H9 (cell line): Measurements from ENCODE around the gene AKNA. TPM values are rescaled to one million over a fixed set of nuclear protein-coding genes. Genes with fewer than 3 reads are reported as not detected.

Experiments used
- DNase-seq: peaks from one replicate; pipeline ENCODE4 v3.0.0-alpha.2; 2017
- H2AFZ ChIP-seq: one replicate; pipeline ENCODE4 v1.6.1; 2013; ENCODE audit warnings: mild to moderate bottlenecking, low read length, control low read depth, moderate library complexity
- H2AK5ac ChIP-seq: 2 replicates; pipeline ENCODE4 v1.6.1; 2013; ENCODE audit warnings: low read length, control low read depth, mixed read lengths; ENCODE audit not compliant: insufficient read length
- H2BK120ac ChIP-seq: one replicate; pipeline ENCODE4 v1.6.1; 2013; ENCODE audit warnings: low read depth, mild to moderate bottlenecking, low read length, control low read depth, inconsistent platforms; ENCODE audit not compliant: poor library complexity, severe bottlenecking
- H2BK12ac ChIP-seq: 2 replicates; pipeline ENCODE4 v1.6.1; 2013; ENCODE audit warnings: low read length, control low read depth, mixed read lengths, low read depth; ENCODE audit not compliant: insufficient read length
- H2BK15ac ChIP-seq: 2 replicates; pipeline ENCODE4 v1.6.1; 2013; ENCODE audit warnings: low read depth, low read length, control low read depth
- H2BK20ac ChIP-seq: one replicate; pipeline ENCODE4 v1.6.1; 2013; ENCODE audit warnings: low read depth, mild to moderate bottlenecking, low read length, control low read depth, inconsistent platforms; ENCODE audit not compliant: poor library complexity, severe bottlenecking
- H2BK5ac ChIP-seq: 2 replicates; pipeline ENCODE4 v1.6.1; 2013; ENCODE audit warnings: low read length, control low read depth, mixed read lengths; ENCODE audit not compliant: insufficient read length
- H3K14ac ChIP-seq: 2 replicates; pipeline ENCODE4 v1.6.1; 2013; ENCODE audit warnings: low read length, control low read depth; ENCODE audit not compliant: insufficient read depth
- H3K18ac ChIP-seq: 2 replicates; pipeline ENCODE4 v1.6.1; 2013; ENCODE audit warnings: low read depth, mild to moderate bottlenecking, mixed read lengths, low read length, control low read depth; ENCODE audit not compliant: insufficient read length
- H3K23ac ChIP-seq: 2 replicates; pipeline ENCODE4 v1.6.1; 2013; ENCODE audit warnings: low read length, control low read depth, mixed read lengths, low read depth; ENCODE audit not compliant: insufficient read length
- H3K23me2 ChIP-seq: 2 replicates; pipeline ENCODE4 v1.6.1; 2013; ENCODE audit warnings: low read depth, mild to moderate bottlenecking, mixed read lengths, low read length, control low read depth; ENCODE audit not compliant: insufficient read length, poor library complexity, severe bottlenecking
- H3K27ac ChIP-seq: 2 replicates; pipeline ENCODE4 v1.5.1; 2013; ENCODE audit warnings: low read length, control low read depth, mixed read lengths, low read depth; ENCODE audit not compliant: insufficient read length
- H3K27me3 ChIP-seq: 2 replicates; pipeline ENCODE4 v1.6.1; 2013; ENCODE audit warnings: low read length, control low read depth, inconsistent platforms; ENCODE audit not compliant: insufficient read depth
- H3K4ac ChIP-seq: 2 replicates; pipeline ENCODE4 v1.6.1; 2013; ENCODE audit warnings: low read depth, mild to moderate bottlenecking, control low read depth, inconsistent platforms, low read length, moderate library complexity
- H3K4me1 ChIP-seq: 2 replicates; pipeline ENCODE4 v1.6.1; 2013; ENCODE audit warnings: low read length, control low read depth, inconsistent platforms; ENCODE audit not compliant: insufficient read depth
- H3K4me2 ChIP-seq: 2 replicates; pipeline ENCODE4 v1.6.1; 2013; ENCODE audit warnings: low read length, control low read depth, mixed read lengths; ENCODE audit not compliant: insufficient read length, insufficient read depth
- H3K56ac ChIP-seq: 2 replicates; pipeline ENCODE4 v1.6.1; 2013; ENCODE audit warnings: low read depth, mild to moderate bottlenecking, mixed read lengths, low read length, control low read depth; ENCODE audit not compliant: insufficient read length
- H3K79me1 ChIP-seq: 2 replicates; pipeline ENCODE4 v1.6.1; 2013; ENCODE audit warnings: low read depth, mild to moderate bottlenecking, moderate library complexity, low read length, control low read depth, inconsistent platforms; ENCODE audit not compliant: insufficient read depth, poor library complexity, severe bottlenecking
- H3K79me2 ChIP-seq: 2 replicates; pipeline ENCODE4 v1.6.1; 2013; ENCODE audit warnings: low read length, control low read depth, inconsistent platforms; ENCODE audit not compliant: insufficient read depth
- H3K9ac ChIP-seq: 2 replicates; pipeline ENCODE4 v1.6.1; 2013; ENCODE audit warnings: low read length, control low read depth, mixed read lengths; ENCODE audit not compliant: insufficient read length; ENCODE audit errors: extremely low read depth
- H3K9me3 ChIP-seq: one replicate; pipeline ENCODE4 v1.6.1; 2013; ENCODE audit warnings: low read depth, low read length, inconsistent platforms; ENCODE audit not compliant: control insufficient read depth
- H3T11ph ChIP-seq: one replicate; pipeline ENCODE4 v1.6.1; 2013; ENCODE audit warnings: mild to moderate bottlenecking, low read length, control low read depth, inconsistent platforms
- H4K20me1 ChIP-seq: one replicate; pipeline ENCODE4 v1.6.1; 2013; ENCODE audit not compliant: control insufficient read depth, insufficient read length, insufficient read depth
- H4K5ac ChIP-seq: 2 replicates; pipeline ENCODE4 v1.6.1; 2013; ENCODE audit warnings: low read depth, mild to moderate bottlenecking, mixed read lengths, low read length, control low read depth; ENCODE audit not compliant: insufficient read length
- H4K8ac ChIP-seq: replicated peaks from 2 replicates; pipeline ENCODE4 v1.6.1; 2013; ENCODE audit warnings: low read length, control low read depth, mixed read lengths, low read depth; ENCODE audit not compliant: insufficient read length
- H4K91ac ChIP-seq: 2 replicates; pipeline ENCODE4 v1.6.1; 2013; ENCODE audit warnings: low read depth, mild to moderate bottlenecking, moderate library complexity, mixed read lengths, low read length, control low read depth; ENCODE audit not compliant: insufficient read length
- H3K27ac Mint-ChIP-seq, 3 experiments: 2 replicates in 2 of 3; 3 replicates in 1 of 3; pipeline ENCODE4 v1.8.0; 2020 to 2021; ENCODE audit warnings: mixed read lengths in 3 of 3, mild to moderate bottlenecking in 1 of 3, moderate library complexity in 1 of 3
- H3K27me3 Mint-ChIP-seq: 2 replicates; pipeline ENCODE4 v1.8.0; 2021; ENCODE audit warnings: low read depth, mild to moderate bottlenecking, moderate library complexity, mixed read lengths
- H3K36me3 Mint-ChIP-seq, 3 experiments: 2 replicates in 2 of 3; 3 replicates in 1 of 3; pipeline ENCODE4 v1.8.0; 2020 to 2021; ENCODE audit warnings: low read depth in 3 of 3, mixed read lengths in 3 of 3; ENCODE audit not compliant: insufficient read depth in 1 of 3
- H3K4me1 Mint-ChIP-seq, 2 experiments: 2 replicates each; pipeline ENCODE4 v1.8.0; 2020; ENCODE audit warnings: mixed read lengths in 2 of 2
- H3K4me3 Mint-ChIP-seq, 2 experiments: 2 replicates in 1 of 2; 3 replicates in 1 of 2; pipeline ENCODE4 v1.8.0; 2020 to 2021; ENCODE audit warnings: mild to moderate bottlenecking in 2 of 2, mixed read lengths in 2 of 2, moderate library complexity in 1 of 2
- H3K9me3 Mint-ChIP-seq, 2 experiments: 2 replicates in 1 of 2; 3 replicates in 1 of 2; pipeline ENCODE4 v1.8.0; 2020; ENCODE audit warnings: mild to moderate bottlenecking in 2 of 2, mixed read lengths in 2 of 2, moderate library complexity in 1 of 2
- CTCF ChIP-seq: fragments of 200-600 bp; sonication (generic); conservative IDR thresholded peaks from 3 replicates; pipeline ENCODE4 v1.8.0; 2021; ENCODE audit warnings: antibody characterized with exemption, mild to moderate bottlenecking
- WGBS: extraction: QIAGEN DNeasy Blood & Tissue Kit; methylation state at CpG from one replicate; pipeline ENCODE4 v1.1.7; 2013; ENCODE audit warnings: missing lambda C conversion rate, low lambda C conversion rate, mixed read lengths; ENCODE audit not compliant: insufficient read length; ENCODE audit errors: extremely low coverage; 5-methylcytosine and 5-hydroxymethylcytosine counted together
- total RNA-seq: library from RNA; stranded (reverse); gene quantifications from 2 replicates; pipeline ENCODE4 v1.2.1, GENCODE V29; 2021

Gene AKNA
- total RNA-seq, 1 experiment from 2014 or later, result 19.7 TPM

- Histone ChIP-seq H2AK5ac (no peak overlapping the region), H3K4me1 (no peaks in the 10 kb centered on the region), H3K4ac (no peak overlapping the region), H2BK120ac (no peak overlapping the region), H3K4me2 (no peak overlapping the region), H3K79me1 (no peaks in the 10 kb centered on the region), H2BK12ac (no peak overlapping the region), H3K9ac (no peak overlapping the region), H3K27me3 (no peaks in the 10 kb centered on the region), H3K9me3 (no peaks in the 10 kb centered on the region), H2AFZ (no peak overlapping the region), H3K18ac (no peak overlapping the region), H3K23ac (no peak overlapping the region), H4K91ac (no peak overlapping the region), H3K23me2 (no peaks in the 10 kb centered on the region), H4K5ac (no peak overlapping the region), H4K8ac (no peak overlapping the region), H2BK15ac (no peak overlapping the region), H4K20me1 (no peaks in the 10 kb centered on the region), H3K56ac (no peak overlapping the region), H2BK5ac (no peak overlapping the region), H3K27ac (no peak overlapping the region), H3T11ph (no peak overlapping the region), H2BK20ac (no peak overlapping the region), H3K79me2 (no peaks in the 10 kb centered on the region), H3K14ac (no peak overlapping the region)
- Mint-ChIP-seq H3K36me3 (peaks cover 46 to 85% (median 68%) of the 10 kb centered on the region in 3 experiments), H3K4me3 (no peak overlapping the region), H3K27me3 (no peaks in the 10 kb centered on the region; the same call in 1 of the 2 replicates), H3K9me3 (no peaks in the 10 kb centered on the region), H3K4me1 (no peaks in the 10 kb centered on the region), H3K27ac (peak overlapping the region in 1 of 3 experiments; percentile 60; a peak in 1 of 7 replicates)
- DNase-seq, result no peak
- no CpG with 5 or more reads among the region's 4 CpGs for WGBS
- TF ChIP-seq CTCF, result no peak
These were observed 45.8 kb downstream of the AKNA start for GRCh38 chr9:114341991-114342390.
